Suprapubic skin (tissue), 4 donors: ENCODE data around the gene TEX28. TPM values are rescaled to one million over a fixed set of nuclear protein-coding genes. Genes with fewer than 3 reads are reported as not detected.

Experiments
- DNase-seq, 2 donors: peaks; one replicate each; pipeline ENCODE4 v3.0.0-alpha.2; 2019; ENCODE audit warnings: low spot score in 2 of 2
- H3K27ac ChIP-seq: fragments of 200-600 bp; sonication (generic); one replicate; pipeline ENCODE4 v1.5.1; 2019
- H3K27me3 ChIP-seq: fragments of 200-600 bp; sonication (generic); one replicate; pipeline ENCODE4 v1.5.1; 2019
- H3K36me3 ChIP-seq: fragments of 200-600 bp; sonication (generic); one replicate; pipeline ENCODE4 v1.5.1; 2019
- H3K4me1 ChIP-seq: fragments of 200-600 bp; sonication (generic); one replicate; pipeline ENCODE4 v1.5.1; 2019
- H3K4me3 ChIP-seq: fragments of 200-600 bp; sonication (generic); one replicate; pipeline ENCODE4 v1.5.1; 2019; ENCODE audit warnings: mild to moderate bottlenecking
- H3K9me3 ChIP-seq: fragments of 200-600 bp; sonication (generic); one replicate; pipeline ENCODE4 v1.5.1; 2019
- CTCF ChIP-seq, 2 donors: fragments of 200-600 bp in 1 of 2; fragments of 450-650 bp in 1 of 2; sonication (generic) in 1 of 2; IDR thresholded peaks; one replicate each; pipeline ENCODE4 v1.5.1; 2016 to 2019; ENCODE audit warnings: antibody characterized with exemption in 2 of 2, mild to moderate bottlenecking in 1 of 2, moderate library complexity in 1 of 2
- EP300 ChIP-seq: sonication (generic); formaldehyde crosslinking; IDR thresholded peaks from one replicate; pipeline ENCODE4 v1.6.1; 2017; ENCODE audit warnings: antibody characterized with exemption
- POLR2A ChIP-seq, 2 donors: fragments of 450-650 bp; IDR thresholded peaks; one replicate each; pipeline ENCODE4 v1.6.1; 2017; ENCODE audit warnings: antibody characterized with exemption in 2 of 2, mild to moderate bottlenecking in 2 of 2, moderate library complexity in 2 of 2
- POLR2AphosphoS5 ChIP-seq, 3 donors: sonication (generic); formaldehyde crosslinking; IDR thresholded peaks; one replicate each; pipeline ENCODE4 v1.6.1; 2017; ENCODE audit warnings: antibody characterized with exemption in 3 of 3
- WGBS: methylation state at CpG from one replicate; pipeline ENCODE4 v1.1.5; 2018; 5-methylcytosine and 5-hydroxymethylcytosine counted together
- total RNA-seq, 4 donors: library from RNA; depleted of rRNA; stranded (reverse); fragments of >200 nt; gene quantifications; one replicate each; pipeline ENCODE4 v1.1.0, GENCODE V29; 2016

TEX28 gene
- total RNA-seq, 4 donors from 2014 or later = 3.3 TPM; not detected in 3

GRCh38 chrX:154333116-154333515 is 38.2 kb upstream of the TEX28 start:
- WGBS = 80% methylated on average over 3 of the region's 9 CpGs
- H3K27me3 ChIP-seq = no peaks in the 10 kb centered on the region
- H3K9me3 ChIP-seq = no peaks in the 10 kb centered on the region
- no peak overlapping the region for H3K27ac ChIP-seq
- no peak for DNase-seq
- no peak overlapping the region for H3K4me3 ChIP-seq
- no peaks in the 10 kb centered on the region for H3K4me1 ChIP-seq
- H3K36me3 ChIP-seq = no peaks in the 10 kb centered on the region
- TF ChIP-seq POLR2AphosphoS5 (IDR thresholded peaks at IDR 0.05) (no peak), CTCF (IDR thresholded peaks at IDR 0.05) (no peak), POLR2A (IDR thresholded peaks at IDR 0.05) (no peak), EP300 (no peak)

GRCh38 chrX:154332561-154332960 is 37.6 kb upstream of the TEX28 start:
- no peaks in the 10 kb centered on the region for H3K9me3 ChIP-seq
- no peaks in the 10 kb centered on the region for H3K36me3 ChIP-seq
- peaks cover 2% of the 10 kb centered on the region for H3K4me1 ChIP-seq
- TF ChIP-seq CTCF (IDR thresholded peaks at IDR 0.05) = no peak
- TF ChIP-seq POLR2AphosphoS5 (IDR thresholded peaks at IDR 0.05) = no peak
- no peaks in the 10 kb centered on the region for H3K27me3 ChIP-seq
- no peak overlapping the region for H3K27ac ChIP-seq
- no peak for DNase-seq
- H3K4me3 ChIP-seq = no peak overlapping the region
- WGBS = 91% methylated on average over 27 of the region's 29 CpGs

DNA sequence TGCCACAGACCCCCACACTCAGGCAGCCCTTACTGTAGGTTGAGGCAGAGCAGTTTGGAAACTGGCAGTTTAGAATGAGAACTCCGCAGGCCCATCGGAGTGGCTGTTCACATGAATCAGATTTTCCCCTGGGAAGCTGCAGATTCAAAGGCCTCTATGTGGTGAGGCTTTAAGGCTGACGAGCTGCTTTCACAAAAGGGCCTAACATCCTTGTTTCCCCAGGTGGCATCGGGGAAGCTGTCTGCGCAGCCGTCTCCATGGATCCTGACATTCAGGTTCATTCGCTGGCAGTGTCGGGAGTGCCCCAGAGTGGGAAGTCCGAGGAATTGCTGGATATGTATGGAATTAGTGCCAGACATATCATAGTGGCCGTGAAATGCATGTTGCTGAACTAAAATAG is 34.4 kb upstream of the TEX28 start:
- H3K4me3 ChIP-seq = no peak overlapping the region
- H3K4me1 ChIP-seq = peaks cover 11% of the 10 kb centered on the region
- no peak for DNase-seq
- no peak overlapping the region for H3K27ac ChIP-seq
- no peaks in the 10 kb centered on the region for H3K9me3 ChIP-seq
- 81% methylated on average over 10 of the region's 10 CpGs for whole genome bisulfite sequencing
- H3K27me3 ChIP-seq = no peaks in the 10 kb centered on the region
- TF ChIP-seq POLR2AphosphoS5 (IDR thresholded peaks at IDR 0.05) (no peak), POLR2A (IDR thresholded peaks at IDR 0.05) (no peak)
- no peaks in the 10 kb centered on the region for H3K36me3 ChIP-seq

GRCh38 chrX:154328646-154329045 is 33.7 kb upstream of the TEX28 start:
- no peak for DNase-seq
- Histone ChIP-seq H3K4me3 (no peak overlapping the region), H3K36me3 (no peaks in the 10 kb centered on the region), H3K9me3 (no peaks in the 10 kb centered on the region), H3K4me1 (peaks cover 11% of the 10 kb centered on the region), H3K27ac (no peak overlapping the region), H3K27me3 (no peaks in the 10 kb centered on the region)
- 93% methylated on average over 4 of the region's 5 CpGs for WGBS
- TF ChIP-seq POLR2A (IDR thresholded peaks at IDR 0.05) (no peak), POLR2AphosphoS5 (IDR thresholded peaks at IDR 0.05) (no peak), CTCF (IDR thresholded peaks at IDR 0.05) (no peak), EP300 (no peak)

GRCh38 chrX:154327038-154327820 is 32.3 kb upstream of the TEX28 start:
- no peak overlapping the region for H3K27ac ChIP-seq
- no peaks in the 10 kb centered on the region for H3K9me3 ChIP-seq

More at GRCh38 chrX:154327038-154327820, 32.3 kb upstream of the TEX28 start:
- Histone ChIP-seq H3K36me3 (no peaks in the 10 kb centered on the region), H3K4me3 (no peak overlapping the region), H3K27me3 (no peaks in the 10 kb centered on the region), H3K4me1 (peaks cover 11% of the 10 kb centered on the region)
- TF ChIP-seq CTCF (IDR thresholded peaks at IDR 0.05) = no peak
- no peak for TF ChIP-seq POLR2AphosphoS5 (IDR thresholded peaks at IDR 0.05)
- no peak for TF ChIP-seq EP300
- no peak for TF ChIP-seq POLR2A (IDR thresholded peaks at IDR 0.05)
- 55% methylated on average over 11 of the region's 11 CpGs for WGBS
- DNase-seq = no peak
